ENCODE results near the gene GARIN5A. TPM values are rescaled to one million over a fixed set of nuclear protein-coding genes. Genes with fewer than 3 reads are reported as not detected.

GARIN5A gene
- total and polyA plus RNA-seq, 10 donors: 0.42 to 1.4 (median 0.54) TPM; not detected in 6

GRCh38 chr19:50468818-50469217, 7.8 kb downstream of the GARIN5A start:
- TF ChIP-seq CTCF (IDR thresholded peaks at IDR 0.05 in 8 of 11, conservative IDR thresholded peaks at IDR 0.05 in 3 of 11) (no peak), POLR2AphosphoS5 (IDR thresholded peaks at IDR 0.05) (no peak), POLR2A (IDR thresholded peaks at IDR 0.05) (no peak)
- 79 to 93% (median 86%) methylated on average over 6 of the region's 6 CpGs for WGBS, 5 donors

DNA sequence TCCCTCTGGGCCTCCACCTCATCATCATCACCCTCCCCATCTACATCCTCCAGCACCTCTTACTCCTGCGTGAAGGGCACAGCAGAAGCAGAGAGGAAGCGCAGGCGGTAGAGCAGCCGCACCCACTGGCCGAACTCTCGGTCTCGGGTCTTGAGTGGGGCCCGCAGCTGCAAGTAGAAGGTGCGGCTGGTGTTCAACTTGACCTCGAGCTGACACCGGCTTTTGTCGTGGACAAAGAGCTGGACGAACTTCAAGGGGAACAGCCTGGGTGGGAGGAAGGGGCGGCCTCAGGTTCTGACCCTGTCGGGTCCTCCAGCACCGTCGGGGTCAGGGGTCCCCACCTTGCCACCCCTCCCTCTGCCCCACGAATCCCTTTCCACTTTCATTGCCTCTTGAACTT, 9.1 kb downstream of the GARIN5A start:
- intact Hi-C loops (cut with DNase I; ENCODE audit: low total_unique reads): no loop called here
- TF ChIP-seq POLR2AphosphoS5 (IDR thresholded peaks at IDR 0.05) (no peak), CTCF (IDR thresholded peaks at IDR 0.05 in 8 of 11, conservative IDR thresholded peaks at IDR 0.05 in 3 of 11) (no peak), POLR2A (IDR thresholded peaks at IDR 0.05) (no peak)
- 66 to 82% (median 77%) methylated on average over 18 of the region's 18 CpGs for WGBS, 5 donors
- peaks cover 0 to 1% (median 0%) of the 10 kb centered on the region in 7 donors for H3K27me3 ChIP-seq (replicated peaks in 1 of 7)
- H3K36me3 ChIP-seq: no peaks in the 10 kb centered on the region
- H3K4me3 ChIP-seq: no peak overlapping the region
- no peak overlapping the region for H3K27ac ChIP-seq
- no peak for DNase-seq
- H3K4me1 ChIP-seq: no peaks in the 10 kb centered on the region
- H3K9me3 ChIP-seq: no peaks in the 10 kb centered on the region

More at GRCh38 chr19:50468818-50469217, 7.8 kb downstream of the GARIN5A start:
- no peak for DNase-seq
- H3K4me3 ChIP-seq: no peak overlapping the region
- H3K4me1 ChIP-seq: no peaks in the 10 kb centered on the region
- intact Hi-C loops (cut with DNase I; ENCODE audit: low total_unique reads): no loop called here
- H3K36me3 ChIP-seq: no peaks in the 10 kb centered on the region
- H3K27ac ChIP-seq: no peak overlapping the region
- H3K27me3 ChIP-seq (replicated peaks in 1 of 7): no peaks in the 10 kb centered on the region
- no peaks in the 10 kb centered on the region for H3K9me3 ChIP-seq

- H3K27me3 ChIP-seq (replicated peaks in 1 of 7): peaks cover 0 to 8% (median 0%) of the 10 kb centered on the region in 7 donors
- no peaks in the 10 kb centered on the region for H3K4me1 ChIP-seq
- H3K27ac ChIP-seq: no peak overlapping the region
- WGBS, 5 donors: 82 to 87% (median 85%) methylated on average over 10 to 11 of the region's 11 CpGs
- no peak for DNase-seq
- no peaks in the 10 kb centered on the region for H3K36me3 ChIP-seq
- TF ChIP-seq POLR2AphosphoS5 (IDR thresholded peaks at IDR 0.05) (no peak), POLR2A (IDR thresholded peaks at IDR 0.05) (no peak), CTCF (IDR thresholded peaks at IDR 0.05 in 8 of 11, conservative IDR thresholded peaks at IDR 0.05 in 3 of 11) (no peak)
- intact Hi-C loops (cut with DNase I; ENCODE audit: low total_unique reads): no loop called here
- no peaks in the 10 kb centered on the region for H3K9me3 ChIP-seq
- no peak overlapping the region for H3K4me3 ChIP-seq
Observed at GRCh38 chr19:50466706-50467039, 10.0 kb downstream of the GARIN5A start.

DNA sequence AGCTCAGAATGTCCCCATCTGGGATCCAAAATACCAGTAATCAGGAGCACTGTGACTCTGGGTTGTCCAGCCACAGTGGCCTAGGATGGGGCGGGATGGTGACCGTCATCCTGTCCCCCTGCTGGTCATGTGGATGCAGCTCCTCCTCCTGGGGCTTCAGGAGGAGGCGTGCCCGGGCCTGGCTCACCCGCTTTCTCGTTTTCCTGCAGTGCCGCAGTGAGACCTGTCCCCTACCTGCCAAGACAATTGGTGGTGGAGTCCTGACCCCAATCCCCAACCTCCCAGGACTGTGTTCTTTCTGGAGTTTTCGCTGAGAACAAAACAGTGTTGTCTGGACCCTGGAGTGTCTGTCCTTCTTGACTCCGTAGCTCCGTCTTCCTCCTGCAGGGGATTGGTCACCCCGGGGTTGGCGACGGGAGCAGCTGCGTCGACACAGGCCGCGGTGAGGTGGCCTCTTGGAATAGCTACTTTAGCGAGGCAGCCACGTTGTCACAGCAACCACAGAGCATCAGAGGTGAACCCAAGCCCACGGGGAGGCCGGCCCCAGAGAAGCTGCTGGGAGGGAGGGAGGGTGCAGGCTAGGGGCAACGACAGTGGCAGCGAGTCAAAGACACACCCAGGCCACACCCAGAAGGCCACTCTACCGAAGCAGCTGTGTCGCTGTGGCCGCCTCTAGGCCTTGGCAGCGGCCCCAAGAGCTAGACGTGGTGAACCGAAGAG, 10.5 kb downstream of the GARIN5A start:
- intact Hi-C loops (cut with DNase I; ENCODE audit: low total_unique reads): no loop called here
- no peaks in the 10 kb centered on the region for H3K9me3 ChIP-seq

More for the DNA sequence above, 10.5 kb downstream of the GARIN5A start:
- Histone ChIP-seq H3K36me3 (no peaks in the 10 kb centered on the region), H3K4me1 (peaks cover 0 to 3% (median 1%) of the 10 kb centered on the region in 6 donors), H3K27ac (peak overlapping the region in 1 of 8 donors; percentile 5), H3K27me3 (replicated peaks in 1 of 7) (peaks cover 0 to 12% (median 3%) of the 10 kb centered on the region in 7 donors), H3K4me3 (no peak overlapping the region)
- peak in 1 of 3 donors; percentile 10 for TF ChIP-seq POLR2AphosphoS5 (IDR thresholded peaks at IDR 0.05)
- TF ChIP-seq POLR2A (IDR thresholded peaks at IDR 0.05): no peak
- peak in 4 of 11 experiments; percentile 17 to 37 (median 24) for TF ChIP-seq CTCF (IDR thresholded peaks at IDR 0.05 in 8 of 11, conservative IDR thresholded peaks at IDR 0.05 in 3 of 11)
- DNase-seq: no peak
- 58 to 78% (median 65%) methylated on average over 25 to 29 of the region's 29 CpGs for WGBS, 5 donors
